AG09319 (cell line): Measurements from ENCODE around the gene AMH.
"Not testable (repeated sequence)": the region's sequence is repeated elsewhere in the genome, so short reads cannot be mapped to it uniquely, and the experiment has no call there.

Source experiments
- DNase-seq: peaks from one replicate; pipeline ENCODE4 v3.0.0-alpha.2; 2010; ENCODE audit warnings: low read depth; ENCODE audit errors: extremely low read depth
- CTCF ChIP-seq: IDR thresholded peaks from 2 replicates; pipeline ENCODE4 v1.5.1; 2011; ENCODE audit warnings: low read depth, mild to moderate bottlenecking, inconsistent platforms, low read length, moderate library complexity

The AMH gene

GRCh38 chr19:2275588-2276428 is 26.7 kb downstream of the AMH start:
- TF ChIP-seq CTCF, result no peak
- DNase-seq, result no peak

GRCh38 chr19:2276429-2276986 is 27.4 kb downstream of the AMH start:
- no peak for TF ChIP-seq CTCF
- no peak for DNase-seq

GRCh38 chr19:2277138-2277537 is 28.0 kb downstream of the AMH start:
- DNase-seq, result no peak
- no peak for TF ChIP-seq CTCF

- no peak for DNase-seq
- TF ChIP-seq CTCF, result no peak
Measured at GRCh38 chr19:2278459-2279158, 29.5 kb downstream of the AMH start.

GRCh38 chr19:2280633-2281264 is 31.6 kb downstream of the AMH start:
- DNase-seq, result no peak
- no peak for TF ChIP-seq CTCF

- not testable (repeated sequence) for DNase-seq
Measured at GRCh38 chr19:2281265-2282061, 32.3 kb downstream of the AMH start.
